NCI-H1930 (cell line): ENCODE measurements around the gene CARD10.

Source experiments
- DNase-seq, 2 experiments: peaks; one replicate each; lab custom pipeline; 2025; lab: John Stamatoyannopoulos, UW

Gene CARD10

GRCh38 chr22:37502342-37503182, 16.7 kb downstream of the CARD10 start:
- DNase-seq, result no peak

- DNase-seq, result no peak
Observed at GRCh38 chr22:37501610-37502341, 17.4 kb downstream of the CARD10 start.

DNA sequence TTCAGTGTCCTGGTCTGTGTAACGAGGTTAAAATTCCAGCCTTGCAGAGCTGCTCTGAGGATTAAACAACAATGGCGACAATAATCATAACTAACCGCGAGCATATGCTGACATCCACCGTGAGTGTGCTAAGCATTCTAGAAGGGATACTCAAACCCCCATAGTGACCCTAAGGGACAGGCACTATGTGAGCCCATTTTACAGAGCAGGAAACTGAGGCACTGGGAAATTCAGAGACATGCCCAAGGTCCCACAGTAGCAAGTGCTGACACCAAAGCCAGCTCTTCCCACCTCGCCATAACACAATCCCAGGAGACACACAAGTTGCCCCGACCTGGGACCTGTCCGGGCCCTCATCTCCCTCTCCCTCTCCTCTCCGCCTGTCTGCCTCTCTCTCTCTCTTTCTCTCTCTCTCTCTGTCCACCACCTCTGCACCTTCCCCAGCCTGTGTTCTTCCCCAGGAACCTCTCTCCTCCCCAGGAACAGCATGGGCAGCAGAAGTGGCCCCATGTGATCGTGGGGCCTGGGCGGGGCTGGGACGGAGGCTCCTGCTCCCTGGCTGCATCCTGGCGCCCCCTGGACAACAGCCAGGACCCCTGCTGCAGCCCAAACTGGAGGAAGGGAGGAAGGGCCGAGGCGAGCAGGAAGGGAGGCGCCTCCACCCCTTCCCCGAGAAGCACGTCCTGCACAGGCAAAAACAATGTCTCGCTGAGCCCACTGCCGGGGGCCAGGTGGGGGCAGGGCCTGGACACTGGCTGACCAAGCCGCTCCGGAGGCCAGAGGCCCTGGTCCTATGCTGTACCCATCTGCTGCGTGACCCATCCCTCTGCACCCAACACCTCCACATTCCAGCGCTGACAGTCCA, 18.2 kb downstream of the CARD10 start:
- no peak for DNase-seq

- DNase-seq, result no peak
Observed at GRCh38 chr22:37499789-37500540, 19.2 kb downstream of the CARD10 start.

DNA sequence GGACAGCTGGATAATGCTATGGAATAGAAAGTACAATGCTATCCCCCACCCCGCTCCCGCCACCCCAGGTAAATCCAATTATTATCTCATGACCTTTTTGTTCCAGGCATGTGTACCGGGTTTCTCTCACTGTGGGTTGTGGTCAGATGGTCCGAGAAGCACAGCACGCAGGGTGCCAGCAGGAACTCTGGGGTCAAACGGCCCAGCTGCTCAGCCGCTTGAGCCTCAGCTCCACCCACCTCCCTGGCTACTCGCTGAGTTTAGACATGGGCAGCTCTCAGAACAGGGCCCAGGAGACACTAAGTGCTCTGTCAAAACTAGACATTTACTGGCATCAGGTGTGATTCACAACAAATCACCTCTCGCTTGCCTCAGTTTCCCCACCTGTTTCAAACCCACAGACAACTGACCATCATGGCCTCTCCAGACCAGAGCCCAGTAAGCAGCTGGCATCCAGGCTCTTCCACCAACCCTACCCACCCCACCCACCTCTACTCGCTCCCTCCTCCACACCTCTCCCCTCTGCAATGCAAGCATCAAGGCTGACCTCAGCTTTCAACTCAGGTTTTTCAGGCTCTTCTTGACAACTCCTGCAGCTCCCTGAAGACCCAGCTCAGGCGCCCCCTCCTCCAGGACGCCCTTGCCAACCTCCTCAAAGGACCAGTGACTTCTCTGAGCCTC, 20.0 kb downstream of the CARD10 start:
- no peak for DNase-seq

- DNase-seq, result peak in 1 of 2 experiments; percentile 23
Observed at GRCh38 chr22:37498289-37498909, 20.8 kb downstream of the CARD10 start.

DNA sequence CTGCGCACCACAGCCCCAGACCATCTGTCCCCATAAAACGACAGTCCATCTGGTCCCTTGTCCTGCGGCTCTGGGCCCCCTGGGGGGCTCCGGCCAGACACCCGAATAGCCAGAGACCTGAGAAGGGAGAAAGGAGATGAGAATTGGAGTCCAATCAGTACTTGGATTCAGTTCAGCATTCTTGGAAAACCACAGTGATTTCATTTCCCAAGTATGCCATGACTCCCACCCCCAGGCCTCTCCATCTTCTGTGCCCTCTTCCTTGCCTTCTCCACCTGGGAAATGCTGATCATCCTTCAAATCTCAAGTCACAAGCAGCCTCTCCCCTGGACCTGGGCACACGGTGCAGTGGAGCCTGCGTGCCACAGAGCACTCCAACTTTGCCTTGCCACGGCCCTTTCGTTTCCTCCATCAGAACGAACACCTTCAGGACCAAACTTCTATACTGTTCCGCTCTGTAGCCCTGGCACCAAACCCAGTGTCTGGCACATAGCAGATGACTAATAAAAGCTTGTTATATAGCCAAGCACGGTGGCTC, 22.1 kb downstream of the CARD10 start:
- no peak for DNase-seq

GRCh38 chr22:37496651-37497050, 22.6 kb downstream of the CARD10 start:
- DNase-seq, result no peak

GRCh38 chr22:37493979-37494378, 25.2 kb downstream of the CARD10 start:
- no peak for DNase-seq

- no peak for DNase-seq
Observed at GRCh38 chr22:37492428-37493344, 26.5 kb downstream of the CARD10 start.

GRCh38 chr22:37491559-37492427, 27.4 kb downstream of the CARD10 start:
- DNase-seq, result no peak

DNA sequence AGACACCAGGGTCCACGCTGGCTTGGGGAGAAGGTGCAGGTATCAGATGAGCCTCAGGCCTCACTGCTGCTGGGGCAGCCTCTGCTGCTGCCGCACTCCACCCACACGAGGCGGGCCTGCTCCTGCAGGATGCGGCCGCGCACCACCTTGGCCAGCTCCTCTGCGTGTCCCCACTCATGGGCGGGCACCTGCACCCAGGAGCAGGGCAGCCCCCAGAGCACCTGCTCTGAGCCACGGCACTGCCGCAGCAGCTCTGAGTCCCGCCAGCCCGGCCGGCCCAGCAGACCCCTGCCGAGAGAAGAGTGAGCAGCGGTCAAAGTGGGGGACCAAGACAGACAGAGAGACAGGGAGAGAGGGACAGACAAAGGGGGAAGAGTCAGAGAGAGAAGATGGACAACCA, 28.1 kb downstream of the CARD10 start:
- no peak for DNase-seq

DNA sequence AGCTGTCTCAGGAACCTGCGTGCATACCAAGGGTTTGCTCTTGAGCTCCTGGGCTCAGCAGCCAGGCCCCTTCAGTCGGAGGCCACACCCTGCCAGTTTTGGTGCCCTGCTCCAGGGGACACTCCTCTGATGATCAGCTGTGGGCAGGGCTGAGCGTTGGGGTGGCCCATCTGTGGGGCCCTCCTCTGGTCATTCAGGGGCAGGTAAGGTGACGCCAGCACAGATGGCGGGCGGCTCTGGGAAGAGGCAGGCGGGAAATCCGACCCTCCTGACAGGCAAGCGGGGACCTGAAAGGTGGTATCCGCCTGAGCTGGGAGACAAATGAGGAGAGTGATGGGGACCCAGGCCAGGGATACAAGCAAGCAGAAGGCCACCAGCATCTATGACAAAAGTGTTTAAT, 29.2 kb downstream of the CARD10 start:
- no peak for DNase-seq

GRCh38 chr22:37488337-37489135, 30.7 kb downstream of the CARD10 start:
- DNase-seq, result no peak

GRCh38 chr22:37487571-37487970, 31.6 kb downstream of the CARD10 start:
- DNase-seq, result no peak

GRCh38 chr22:37487129-37487528, 32.1 kb downstream of the CARD10 start:
- no peak for DNase-seq

DNA sequence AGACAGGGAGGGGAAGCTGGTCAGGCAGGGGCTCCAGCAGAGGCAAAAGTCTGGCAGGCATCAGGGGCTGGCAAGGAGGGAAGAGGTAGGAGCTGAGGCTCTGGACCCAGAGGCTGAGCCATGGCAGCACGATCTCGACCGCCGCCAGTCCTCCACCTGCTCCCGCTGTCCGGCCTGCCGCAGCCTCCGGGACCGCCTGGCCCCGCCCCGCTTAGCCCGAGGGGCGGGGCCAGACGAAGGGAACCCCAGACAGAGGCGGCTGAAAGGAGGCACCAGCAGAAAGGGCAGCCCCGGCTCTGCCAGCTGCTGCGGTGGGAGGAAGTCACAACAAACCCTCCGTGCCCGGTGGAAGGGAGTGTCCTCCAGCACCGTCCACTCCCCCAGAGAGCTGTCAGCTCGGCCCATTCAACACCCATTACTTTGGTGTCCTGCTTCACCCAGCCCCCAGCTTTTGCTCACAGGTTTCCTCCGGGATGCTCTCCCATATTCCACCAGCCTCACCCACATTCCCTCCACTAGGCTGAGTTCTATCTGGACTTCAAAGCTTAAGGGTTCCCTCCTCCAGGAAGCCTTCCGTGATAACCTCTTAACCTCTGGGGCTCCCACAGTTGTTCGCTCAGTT, 32.9 kb downstream of the CARD10 start, which contains the start of gene MFNG:
TSS of gene MFNG (minus strand) at position 161 of the 622 bp plus-strand sequence. CDS start 207 bp downstream, outside the sequence.
- no peak for DNase-seq
